Amygdala (tissue), 56 donors: ENCODE results near the gene RBM28.
A peak's percentile ranks its signal among the peaks of the same experiment; 100 is the strongest.

ENCODE experiments used
- DNase-seq, 56 donors: peaks; one replicate each; lab custom pipeline; 2025; lab: John Stamatoyannopoulos, UW

Gene RBM28

GRCh38 chr7:128343554-128344430 lies at the start of gene RBM28:
Gene RBM28, minus strand, starts transcription at chr7:128343908. Its CDS starts 115 bp downstream, at chr7:128343793.
- peak; percentile 36 to 88 (median 78) for DNase-seq

- DNase-seq = no peak
Observed at GRCh38 chr7:128392446-128393327, 49.0 kb upstream of the RBM28 start.

GRCh38 chr7:128391805-128392204 lies 48.1 kb upstream of the RBM28 start:
- no peak for DNase-seq

- no peak for DNase-seq
Observed at GRCh38 chr7:128390871-128391565, 47.3 kb upstream of the RBM28 start.

- no peak for DNase-seq
Observed at GRCh38 chr7:128389618-128390329, 46.1 kb upstream of the RBM28 start.

GRCh38 chr7:128389085-128389617 lies 45.4 kb upstream of the RBM28 start:
- DNase-seq = no peak

- DNase-seq = no peak
Observed at GRCh38 chr7:128388145-128388485, 44.4 kb upstream of the RBM28 start.

GRCh38 chr7:128387216-128388144 lies 43.8 kb upstream of the RBM28 start:
- peak; percentile 9 to 85 (median 64) for DNase-seq

GRCh38 chr7:128385988-128386925 lies 42.5 kb upstream of the RBM28 start:
- no peak for DNase-seq

GRCh38 chr7:128384726-128385125 lies 41.0 kb upstream of the RBM28 start:
- no peak for DNase-seq

- peak in 13 of 56 donors; percentile 13 to 59 (median 36) for DNase-seq
Observed at GRCh38 chr7:128383776-128384175, 40.1 kb upstream of the RBM28 start.

GRCh38 chr7:128381161-128381821 lies 37.6 kb upstream of the RBM28 start:
- DNase-seq = no peak

- no peak for DNase-seq
Observed at GRCh38 chr7:128380483-128381106, 36.9 kb upstream of the RBM28 start.

GRCh38 chr7:128379900-128380479 lies 36.3 kb upstream of the RBM28 start:
- DNase-seq = no peak

GRCh38 chr7:128378637-128379036 lies 34.9 kb upstream of the RBM28 start:
- no peak for DNase-seq

- no peak for DNase-seq
Observed at GRCh38 chr7:128376077-128376476, 32.4 kb upstream of the RBM28 start.
